Nephron (organoid): ENCODE results near the gene MLXIP.
A peak's percentile ranks its signal among the peaks of the same experiment; 100 is the strongest.
"Not testable (repeated sequence)": the region's sequence is repeated elsewhere in the genome, so short reads cannot be mapped to it uniquely, and the experiment has no call there.

Experiments
- H3K27ac Mint-ChIP-seq, 3 experiments: 2 replicates each; pipeline ENCODE4 v1.8.0; 2020; ENCODE audit warnings: mixed read lengths in 3 of 3, mild to moderate bottlenecking in 2 of 3, moderate library complexity in 1 of 3
- H3K27me3 Mint-ChIP-seq: 2 replicates; pipeline ENCODE4 v1.8.0; 2021; ENCODE audit warnings: low read depth, mild to moderate bottlenecking, moderate library complexity, mixed read lengths
- H3K36me3 Mint-ChIP-seq: 2 replicates; pipeline ENCODE4 v1.8.0; 2020; ENCODE audit warnings: low read depth, mixed read lengths
- H3K4me1 Mint-ChIP-seq: 2 replicates; pipeline ENCODE4 v1.8.0; 2020; ENCODE audit warnings: mixed read lengths
- H3K4me3 Mint-ChIP-seq, 3 experiments: 2 replicates each; pipeline ENCODE4 v1.8.0; 2020; ENCODE audit warnings: mild to moderate bottlenecking in 3 of 3, mixed read lengths in 3 of 3, moderate library complexity in 2 of 3
- H3K9me3 Mint-ChIP-seq: 2 replicates; pipeline ENCODE4 v1.8.0; 2020; ENCODE audit warnings: mixed read lengths
- CTCF ChIP-seq, 3 experiments: fragments of 200-600 bp; sonication (generic); IDR thresholded peaks; one replicate each; pipeline ENCODE4 v1.5.0; 2021; ENCODE audit warnings: antibody characterized with exemption in 3 of 3; ENCODE audit not compliant: unreplicated experiment in 3 of 3

Gene MLXIP

DNA sequence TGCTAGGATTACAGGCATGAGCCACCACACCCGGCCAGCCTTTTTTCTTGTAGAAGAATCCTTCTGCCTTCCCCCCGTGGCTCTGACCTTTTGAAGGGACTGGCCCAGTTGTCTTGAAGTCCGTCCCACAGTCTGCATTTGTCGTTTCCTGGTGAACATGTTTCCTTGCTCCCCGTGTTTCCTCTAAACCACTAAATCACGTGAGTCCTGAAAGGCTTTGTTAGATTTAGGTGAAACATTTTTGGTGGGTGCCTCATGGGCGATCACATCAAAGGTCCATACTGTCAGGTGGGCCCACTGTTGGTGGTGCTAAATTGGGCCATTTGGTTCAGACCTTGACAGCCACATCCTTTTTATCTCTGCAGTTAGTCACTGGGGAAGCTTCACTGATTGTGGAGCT is 26.3 kb downstream of the MLXIP start:
- H3K27me3 Mint-ChIP-seq = no peaks in the 10 kb centered on the region
- H3K4me3 Mint-ChIP-seq = no peak overlapping the region
- peaks cover 57% of the 10 kb centered on the region for H3K4me1 Mint-ChIP-seq
- H3K27ac Mint-ChIP-seq = peak overlapping the region in 1 of 3 experiments; percentile 34
- H3K9me3 Mint-ChIP-seq = no peaks in the 10 kb centered on the region
- TF ChIP-seq CTCF (IDR thresholded peaks at IDR 0.05; ENCODE audit: unreplicated experiment in 3 of 3) = no peak
- H3K36me3 Mint-ChIP-seq = peaks cover 18% of the 10 kb centered on the region

DNA sequence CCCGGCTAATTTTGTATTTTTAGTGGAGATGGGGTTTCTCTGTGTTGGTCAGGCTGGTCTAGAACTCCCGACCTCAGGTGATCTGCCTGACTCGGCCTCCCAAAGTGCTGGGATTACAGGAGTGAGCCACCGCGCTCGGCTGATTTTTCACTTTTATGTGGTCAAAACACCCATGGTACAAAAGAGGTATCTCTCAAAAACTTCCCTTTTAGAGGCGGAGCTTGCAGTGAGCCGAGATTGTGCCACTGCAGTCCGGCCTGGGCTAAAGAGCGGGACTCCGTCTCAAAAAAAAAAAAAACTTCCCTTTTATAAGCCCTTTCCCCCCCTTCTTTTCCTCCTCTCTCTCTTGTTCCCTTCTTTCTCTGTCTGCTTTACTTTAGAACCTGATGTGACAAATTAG is 26.9 kb downstream of the MLXIP start:
- Mint-ChIP-seq H3K36me3 (peaks cover 18% of the 10 kb centered on the region), H3K27ac (peak overlapping the region in 1 of 3 experiments; percentile 17), H3K4me1 (peaks cover 51% of the 10 kb centered on the region)
- H3K27me3 Mint-ChIP-seq, H3K4me3 Mint-ChIP-seq, H3K9me3 Mint-ChIP-seq: not testable (repeated sequence)

GRCh38 chr12:122106843-122107242 is 28.3 kb downstream of the MLXIP start:
- no peaks in the 10 kb centered on the region for H3K27me3 Mint-ChIP-seq
- H3K4me3 Mint-ChIP-seq = no peak overlapping the region
- H3K9me3 Mint-ChIP-seq = no peaks in the 10 kb centered on the region
- H3K36me3 Mint-ChIP-seq = peaks cover 18% of the 10 kb centered on the region
- peak overlapping the region; percentile 35 to 84 (median 45) for H3K27ac Mint-ChIP-seq
- TF ChIP-seq CTCF (IDR thresholded peaks at IDR 0.05; ENCODE audit: unreplicated experiment in 3 of 3) = no peak
- peaks cover 51% of the 10 kb centered on the region for H3K4me1 Mint-ChIP-seq

DNA sequence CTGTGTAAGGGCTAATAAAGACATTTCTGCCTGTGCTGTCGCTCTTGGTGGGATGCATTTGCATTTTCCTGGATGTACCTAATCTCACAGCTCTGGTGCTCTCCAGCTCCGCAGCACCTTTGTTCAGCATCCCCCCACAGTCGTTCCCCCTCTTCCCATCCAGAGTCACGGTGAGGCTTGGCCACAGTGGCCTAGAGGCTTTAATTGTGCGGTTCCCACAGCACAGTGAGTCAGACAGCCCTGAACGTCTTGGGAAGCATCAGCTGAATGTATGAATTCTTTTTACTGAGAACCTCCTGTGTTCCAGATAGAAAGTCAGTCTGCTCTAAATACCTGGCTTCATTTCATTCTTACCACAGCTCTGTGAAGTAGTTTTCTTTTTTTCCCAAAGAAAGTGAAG is 28.7 kb downstream of the MLXIP start:
- peaks cover 17% of the 10 kb centered on the region for H3K36me3 Mint-ChIP-seq
- H3K4me1 Mint-ChIP-seq = peaks cover 51% of the 10 kb centered on the region
- TF ChIP-seq CTCF (IDR thresholded peaks at IDR 0.05; ENCODE audit: unreplicated experiment in 3 of 3) = no peak
- no peak overlapping the region for H3K4me3 Mint-ChIP-seq
- H3K27me3 Mint-ChIP-seq = no peaks in the 10 kb centered on the region
- H3K27ac Mint-ChIP-seq = peak overlapping the region; percentile 35 to 84 (median 45)
- no peaks in the 10 kb centered on the region for H3K9me3 Mint-ChIP-seq

GRCh38 chr12:122111089-122111641 is 32.6 kb downstream of the MLXIP start:
- Mint-ChIP-seq H3K27ac (peak overlapping the region; percentile 39 to 89 (median 40)), H3K27me3 (no peaks in the 10 kb centered on the region), H3K9me3 (no peaks in the 10 kb centered on the region), H3K4me1 (peaks cover 31% of the 10 kb centered on the region), H3K36me3 (peaks cover 1% of the 10 kb centered on the region), H3K4me3 (no peak overlapping the region)
- TF ChIP-seq CTCF (IDR thresholded peaks at IDR 0.05; ENCODE audit: unreplicated experiment in 3 of 3) = no peak

GRCh38 chr12:122116707-122117535 is 38.4 kb downstream of the MLXIP start:
- H3K9me3 Mint-ChIP-seq = no peaks in the 10 kb centered on the region
- no peak for TF ChIP-seq CTCF (IDR thresholded peaks at IDR 0.05; ENCODE audit: unreplicated experiment in 3 of 3)
- no peak overlapping the region for H3K4me3 Mint-ChIP-seq
- no peaks in the 10 kb centered on the region for H3K27me3 Mint-ChIP-seq
- no peaks in the 10 kb centered on the region for H3K36me3 Mint-ChIP-seq
- H3K27ac Mint-ChIP-seq = peak overlapping the region in 1 of 3 experiments; percentile 30
- H3K4me1 Mint-ChIP-seq = peaks cover 10% of the 10 kb centered on the region
